ENCODE results near the gene USP36. TPM values are rescaled to one million over a fixed set of nuclear protein-coding genes. Genes with fewer than 3 reads are reported as not detected.
A peak's percentile ranks its signal among the peaks of the same experiment; 100 is the strongest.

Gene USP36
- total RNA-seq, 2 donors from 2014 or later: 57.1 to 62.5 TPM

DNA sequence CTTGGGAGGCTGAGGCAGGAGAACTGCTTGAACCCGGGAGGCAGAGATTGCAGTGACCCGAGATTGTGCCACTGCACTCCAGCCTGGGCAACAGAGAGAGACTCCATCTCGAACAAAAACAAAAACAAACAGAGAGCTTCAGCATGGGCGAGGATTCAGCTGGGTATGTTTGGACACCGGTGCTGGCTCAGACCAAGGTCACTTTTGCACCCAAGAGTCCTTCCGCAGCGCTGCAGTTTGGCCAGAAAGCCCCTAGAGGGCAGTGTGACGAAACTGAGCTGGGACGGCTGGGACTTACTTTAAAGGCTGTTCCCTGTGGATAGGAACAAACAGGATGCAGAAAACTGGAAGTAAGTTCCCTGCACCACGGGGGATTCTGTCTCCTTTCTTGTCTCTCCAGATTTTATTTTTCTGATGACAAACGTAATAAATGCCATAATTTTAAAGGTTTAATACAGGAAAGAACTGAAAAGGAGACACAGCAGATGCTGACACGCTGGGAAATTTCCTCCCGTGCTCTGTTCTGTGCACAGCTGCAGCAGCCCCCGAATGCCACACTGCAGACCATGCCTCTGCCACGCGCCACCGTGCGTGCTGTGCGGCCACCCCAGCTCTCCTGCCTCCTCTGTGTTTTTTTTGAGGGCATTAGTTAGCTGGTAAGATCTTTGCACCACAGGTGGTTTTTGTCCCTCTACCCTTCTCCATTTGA, 25.2 kb upstream of the USP36 start:
- Histone ChIP-seq H3K36me3 (ENCODE audit: control insufficient read depth, insufficient read depth, low read length) (peaks cover 9% of the 10 kb centered on the region), H3K9ac (ENCODE audit: extremely low read depth, low read length, poor library complexity, severe bottlenecking) (no peak overlapping the region), H3K4me3 (ENCODE audit: low read length) (no peak overlapping the region), H3K9me3 (ENCODE audit: control insufficient read depth, low read length) (no peaks in the 10 kb centered on the region), H3K27ac (ENCODE audit: low read depth, low read length) (no peak overlapping the region), H3K4me1 (ENCODE audit: control insufficient read depth, insufficient read depth, low read length) (peaks cover 3% of the 10 kb centered on the region), H3K27me3 (ENCODE audit: control insufficient read depth, insufficient read depth, low read length, poor library complexity, severe bottlenecking) (no peaks in the 10 kb centered on the region)
- peak; percentile 93 for TF ChIP-seq CTCF (conservative IDR thresholded peaks at IDR 0.05)
- H3K9me3 Mint-ChIP-seq: no peaks in the 10 kb centered on the region
- H3K4me3 Mint-ChIP-seq: no peak overlapping the region
- H3K4me1 Mint-ChIP-seq: no peaks in the 10 kb centered on the region
- H3K36me3 Mint-ChIP-seq (ENCODE audit: low read depth): peaks cover 51% of the 10 kb centered on the region
- WGBS, 2 experiments (ENCODE audit: insufficient coverage in 1 of 2, insufficient read length in 1 of 2): 39 to 50% methylated on average over 11 to 19 of the region's 19 CpGs
- DNase-seq: peak; percentile 99
- H3K27me3 Mint-ChIP-seq (ENCODE audit: insufficient read depth): no peaks in the 10 kb centered on the region
- H3K27ac Mint-ChIP-seq: no peak overlapping the region

DNA sequence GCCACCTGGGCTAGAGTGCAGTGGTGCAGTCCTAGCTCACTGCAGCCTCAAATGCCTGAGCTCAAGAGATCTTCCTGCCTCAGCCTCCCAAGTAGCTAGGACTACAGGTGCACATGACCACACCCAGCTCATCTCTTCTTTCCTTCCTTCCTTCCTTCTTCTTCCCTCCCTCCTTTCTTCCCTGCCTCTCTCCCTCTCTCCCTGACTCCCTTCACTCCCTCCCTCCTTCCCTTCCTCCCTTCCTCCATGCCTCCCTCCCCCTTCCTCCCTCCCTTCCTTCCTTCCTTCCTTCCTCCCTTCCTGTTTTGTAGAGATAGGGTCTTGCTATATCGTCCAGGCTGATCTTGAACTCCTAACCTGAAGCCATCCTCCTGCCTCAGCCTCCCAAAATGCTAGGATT, 23.5 kb upstream of the USP36 start:
- DNase-seq: no peak
- Mint-ChIP-seq H3K4me1 (no peaks in the 10 kb centered on the region), H3K36me3 (ENCODE audit: low read depth) (peaks cover 37% of the 10 kb centered on the region), H3K27ac (no peak overlapping the region), H3K4me3 (no peak overlapping the region), H3K9me3 (no peaks in the 10 kb centered on the region), H3K27me3 (ENCODE audit: insufficient read depth) (no peaks in the 10 kb centered on the region)
- peaks cover 7% of the 10 kb centered on the region for H3K36me3 ChIP-seq (ENCODE audit: control insufficient read depth, insufficient read depth, low read length)
- no peak overlapping the region for H3K9ac ChIP-seq (ENCODE audit: extremely low read depth, low read length, poor library complexity, severe bottlenecking)
- WGBS, 2 experiments (ENCODE audit: insufficient coverage in 1 of 2, insufficient read length in 1 of 2): 89% methylated on average over 1 of the region's 1 CpG; no CpG with 5 or more reads in 1 of the 2 experiments
- no peak overlapping the region for H3K27ac ChIP-seq (ENCODE audit: low read depth, low read length)
- H3K27me3 ChIP-seq (ENCODE audit: control insufficient read depth, insufficient read depth, low read length, poor library complexity, severe bottlenecking): no peaks in the 10 kb centered on the region
- H3K4me1 ChIP-seq (ENCODE audit: control insufficient read depth, insufficient read depth, low read length): peaks cover 3% of the 10 kb centered on the region
- no peak overlapping the region for H3K4me3 ChIP-seq (ENCODE audit: low read length)
- no peaks in the 10 kb centered on the region for H3K9me3 ChIP-seq (ENCODE audit: control insufficient read depth, low read length)
- TF ChIP-seq CTCF (conservative IDR thresholded peaks at IDR 0.05): no peak

DNA sequence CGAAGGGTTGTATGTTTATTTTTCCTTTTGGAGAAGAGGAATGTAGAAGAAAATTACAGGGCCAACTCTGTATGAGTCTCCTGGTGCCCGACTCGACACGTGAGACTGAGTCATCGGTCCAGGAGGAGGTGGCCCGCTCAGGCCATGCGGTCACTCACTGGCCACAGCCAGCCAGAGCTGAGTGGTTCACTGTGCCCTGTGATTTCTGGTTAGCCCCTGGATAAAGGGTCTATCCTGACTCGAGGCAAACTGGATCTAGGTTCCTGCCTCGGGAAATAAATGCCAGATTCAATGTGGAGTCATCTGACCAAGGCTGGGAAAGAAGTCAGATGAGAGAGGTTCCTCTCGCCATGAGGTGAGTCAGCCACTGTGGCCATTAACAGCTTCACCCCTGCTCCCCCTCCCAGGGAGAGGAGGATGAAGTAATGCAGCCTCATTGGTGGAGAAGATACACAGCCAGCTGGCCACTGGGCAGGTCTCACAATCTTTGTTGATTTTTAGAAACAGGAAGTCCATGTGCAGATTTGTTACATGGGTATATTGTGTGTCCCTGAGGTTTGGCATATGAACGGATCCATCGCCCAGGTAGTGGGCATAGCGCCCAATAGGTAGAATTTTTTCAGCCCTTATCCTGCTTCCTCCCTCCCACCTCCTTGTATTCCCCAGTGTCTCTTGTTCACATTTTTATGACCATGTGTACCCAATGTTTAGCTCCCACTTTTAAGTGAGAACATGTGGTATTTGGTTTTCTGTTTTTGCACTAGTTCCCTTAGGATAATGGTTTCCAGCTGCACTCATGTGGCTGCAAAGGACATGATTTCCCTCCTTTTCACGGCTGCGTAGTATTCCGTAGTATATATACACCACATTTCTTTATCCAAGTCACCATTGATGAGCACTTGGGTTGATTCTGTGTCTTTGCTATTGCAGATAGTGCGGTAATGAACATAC, 21.7 kb upstream of the USP36 start:
- WGBS, 2 experiments (ENCODE audit: insufficient coverage in 1 of 2, insufficient read length in 1 of 2): 91 to 95% methylated on average over 16 of the region's 17 CpGs
- no peak overlapping the region for H3K9ac ChIP-seq (ENCODE audit: extremely low read depth, low read length, poor library complexity, severe bottlenecking)
- H3K4me3 ChIP-seq (ENCODE audit: low read length): no peak overlapping the region
- H3K4me1 ChIP-seq (ENCODE audit: control insufficient read depth, insufficient read depth, low read length): peaks cover 3% of the 10 kb centered on the region
- DNase-seq: peak; percentile 69
- H3K27ac ChIP-seq (ENCODE audit: low read depth, low read length): no peak overlapping the region
- Mint-ChIP-seq H3K36me3 (ENCODE audit: low read depth) (peaks cover 24% of the 10 kb centered on the region), H3K4me1 (no peaks in the 10 kb centered on the region), H3K27ac (no peak overlapping the region), H3K27me3 (ENCODE audit: insufficient read depth) (no peaks in the 10 kb centered on the region), H3K4me3 (no peak overlapping the region), H3K9me3 (no peaks in the 10 kb centered on the region)
- no peaks in the 10 kb centered on the region for H3K9me3 ChIP-seq (ENCODE audit: control insufficient read depth, low read length)
- peaks cover 7% of the 10 kb centered on the region for H3K36me3 ChIP-seq (ENCODE audit: control insufficient read depth, insufficient read depth, low read length)
- no peaks in the 10 kb centered on the region for H3K27me3 ChIP-seq (ENCODE audit: control insufficient read depth, insufficient read depth, low read length, poor library complexity, severe bottlenecking)
- no peak for TF ChIP-seq CTCF (conservative IDR thresholded peaks at IDR 0.05)
